KOPT-K1 (cell line): ENCODE results near the gene KRTAP4-8.
"Not testable (repeated sequence)": the region's sequence is repeated elsewhere in the genome, so short reads cannot be mapped to it uniquely, and the experiment has no call there.

Experiments
- H3K27ac ChIP-seq: fragments of 200-600 bp; sonication (generic); 2 replicates; pipeline ENCODE4 v1.5.1; 2016; ENCODE audit warnings: antibody characterized with exemption, mild to moderate bottlenecking, low read depth, low read length; ENCODE audit not compliant: poor library complexity, severe bottlenecking
- H3K36me3 ChIP-seq: fragments of 200-600 bp; sonication (generic); 2 replicates; pipeline ENCODE4 v1.5.1; 2017; ENCODE audit warnings: antibody characterized with exemption, mild to moderate bottlenecking, low read length, moderate library complexity; ENCODE audit not compliant: insufficient read depth
- H3K9me3 ChIP-seq: fragments of 200-600 bp; sonication (generic); 2 replicates; pipeline ENCODE4 v1.5.1; 2017; ENCODE audit warnings: antibody characterized with exemption, low read length, mild to moderate bottlenecking; ENCODE audit not compliant: insufficient read depth, poor library complexity, severe bottlenecking

KRTAP4-8 gene

DNA sequence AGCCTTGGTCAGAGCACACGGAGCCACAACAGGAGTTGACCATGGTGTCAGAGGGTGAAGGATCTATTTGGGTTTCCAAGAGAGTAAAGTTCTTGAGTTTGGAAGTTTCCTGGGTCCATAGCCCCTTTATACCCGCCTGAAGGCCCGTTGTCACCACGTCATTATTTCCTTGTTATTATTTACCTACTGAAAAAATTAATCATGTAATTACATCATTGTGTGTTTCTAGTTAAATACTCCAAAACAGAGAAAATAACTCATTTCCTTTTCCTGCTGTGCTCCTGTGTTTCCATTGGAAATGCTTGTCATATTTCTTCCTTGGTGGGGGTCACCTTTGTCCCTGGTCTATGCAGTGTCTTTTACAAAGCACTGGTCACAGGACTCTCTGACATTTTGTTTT lies at the start of gene KRTAP4-8:
TSS of gene KRTAP4-8 (minus strand) at position 101 of the 400 bp plus-strand sequence. CDS start at position 43, 58 bp downstream.
- H3K27ac ChIP-seq = no peak within 1 kb of the TSS
- H3K36me3 ChIP-seq = no peaks in the 10 kb centered on the region
- H3K9me3 ChIP-seq = peaks cover 6% of the 10 kb centered on the region

DNA sequence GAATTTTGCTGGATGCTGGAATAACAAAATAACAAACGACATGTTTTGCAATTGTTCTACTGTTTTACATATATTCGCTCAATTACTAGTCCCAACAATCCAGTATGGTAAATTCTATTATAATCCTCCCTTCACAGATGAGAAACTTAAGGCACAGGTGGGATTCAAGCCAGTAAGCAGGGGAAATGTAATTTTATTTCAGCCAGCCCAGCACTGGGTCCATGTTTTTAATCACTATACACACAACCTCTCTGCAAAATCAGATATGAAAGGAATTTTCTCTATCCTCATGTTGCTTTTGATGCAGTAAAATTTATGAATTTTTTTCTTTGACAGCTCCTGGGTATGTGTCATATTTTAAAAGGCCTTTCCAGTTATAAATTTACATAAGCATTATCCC lies 47.3 kb upstream of the KRTAP4-8 start:
- Histone ChIP-seq H3K9me3 (peaks cover 27% of the 10 kb centered on the region), H3K36me3 (no peaks in the 10 kb centered on the region), H3K27ac (no peak overlapping the region)

DNA sequence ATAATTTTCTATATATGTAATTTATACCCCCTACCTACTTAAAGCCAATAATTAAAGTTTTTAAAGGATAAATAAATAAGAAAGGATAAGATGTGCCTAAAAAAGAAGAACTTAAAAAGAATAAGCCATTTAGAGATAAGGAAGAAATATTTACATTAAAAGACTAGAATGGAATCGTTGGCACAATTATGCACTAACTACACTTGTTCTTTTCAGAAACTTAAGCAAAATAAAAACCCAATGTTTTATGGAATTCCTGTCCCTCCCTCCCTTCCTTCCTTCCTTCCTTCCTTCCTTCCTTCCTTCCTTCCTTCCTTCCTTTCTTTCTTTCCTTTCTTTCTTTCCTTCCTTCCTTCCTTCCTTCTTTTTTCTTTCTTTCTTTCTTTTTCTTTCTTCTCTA lies 46.9 kb upstream of the KRTAP4-8 start:
- Histone ChIP-seq H3K27ac (no peak overlapping the region), H3K36me3 (no peaks in the 10 kb centered on the region)

DNA sequence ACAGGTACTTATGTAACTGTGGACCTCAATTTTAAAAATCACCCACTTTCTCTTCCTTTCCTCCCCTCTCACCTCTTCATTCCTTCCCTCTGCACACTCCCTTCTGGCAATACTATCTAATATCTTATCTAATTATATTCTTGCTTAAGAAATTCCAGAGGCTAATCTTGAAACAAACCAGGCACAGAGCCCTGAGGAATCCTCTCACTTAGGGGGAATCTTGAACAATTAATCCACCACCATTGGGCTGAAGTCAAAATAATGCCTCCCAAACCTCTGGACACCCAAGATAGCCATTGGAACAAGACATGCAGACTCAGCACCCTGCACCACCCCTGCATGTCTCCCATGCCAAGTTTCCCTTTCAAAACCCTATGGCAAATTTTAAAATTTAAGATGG lies 43.4 kb upstream of the KRTAP4-8 start:
- Histone ChIP-seq H3K9me3 (peaks cover 34% of the 10 kb centered on the region), H3K27ac (no peak overlapping the region)

More for the DNA sequence above, 46.9 kb upstream of the KRTAP4-8 start:
- peaks cover 31% of the 10 kb centered on the region for H3K9me3 ChIP-seq

DNA sequence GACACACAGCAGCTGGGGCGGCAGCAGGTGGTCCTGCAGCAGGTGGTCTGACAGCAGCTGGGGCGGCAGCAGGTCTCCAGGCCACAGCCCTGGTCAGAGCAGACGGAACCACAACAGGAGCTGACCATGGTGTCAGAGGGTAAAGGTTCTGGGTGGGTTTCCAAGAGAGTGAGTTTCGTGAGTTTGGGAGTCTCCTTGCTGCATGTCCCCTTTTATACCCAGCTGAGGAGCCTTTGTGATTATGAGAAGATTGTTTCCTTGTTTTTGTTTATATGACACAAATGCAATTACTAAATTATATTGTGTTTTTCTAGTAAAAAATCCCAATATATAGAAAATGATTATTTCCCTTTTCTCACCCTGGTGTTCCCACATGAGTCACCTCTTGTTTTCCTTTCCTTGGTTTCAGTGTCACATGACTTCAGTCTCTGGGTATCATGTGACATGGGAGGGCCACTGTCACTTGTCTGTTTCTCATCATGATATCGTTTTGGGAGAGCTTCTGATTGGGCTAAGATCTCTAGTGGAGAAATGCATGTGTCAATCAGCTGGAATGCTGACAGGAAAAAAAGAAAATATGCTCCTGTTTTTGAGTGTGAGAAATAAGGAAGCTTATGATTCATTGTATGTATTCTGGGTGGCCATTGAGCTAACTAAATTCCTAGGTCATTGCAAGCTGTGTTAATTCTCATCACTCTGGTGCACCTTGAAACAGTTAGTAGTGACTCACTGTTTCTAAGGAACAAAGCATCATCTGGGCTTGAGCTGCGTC lies 42.6 kb upstream of the KRTAP4-8 start, which contains the start of gene KRTAP4-6:
TSS of gene KRTAP4-6 (minus strand) at position 185 of the 772 bp plus-strand sequence. CDS start at position 128, 57 bp downstream.
- H3K27ac ChIP-seq = no peak within 1 kb of the TSS
- peaks cover 34% of the 10 kb centered on the region for H3K9me3 ChIP-seq
- H3K36me3 ChIP-seq = no peaks in the 10 kb centered on the region

More for the DNA sequence above, 43.4 kb upstream of the KRTAP4-8 start:
- H3K36me3 ChIP-seq = no peaks in the 10 kb centered on the region

DNA sequence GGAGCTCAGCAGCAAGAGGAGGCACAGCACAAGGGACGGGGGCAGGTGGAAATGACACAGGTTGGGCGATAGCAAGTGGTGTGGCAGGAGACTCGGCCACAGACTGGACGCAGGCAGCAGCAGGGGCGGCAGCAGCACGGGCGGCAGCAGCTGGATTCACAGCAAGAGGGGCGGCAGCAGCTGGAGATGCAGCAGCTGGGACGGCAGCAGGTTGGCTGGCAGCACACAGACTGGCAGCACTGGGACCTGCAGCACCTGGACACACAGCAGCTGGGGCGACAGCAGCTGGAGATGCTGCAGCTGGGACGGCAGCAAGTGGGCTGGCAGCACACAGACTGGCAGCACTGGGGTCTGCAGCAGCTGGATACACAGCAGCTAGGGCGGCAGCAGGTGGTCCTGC lies 41.9 kb upstream of the KRTAP4-8 start:
- H3K9me3 ChIP-seq = peaks cover 34% of the 10 kb centered on the region
- H3K27ac ChIP-seq, H3K36me3 ChIP-seq: not testable (repeated sequence)

DNA sequence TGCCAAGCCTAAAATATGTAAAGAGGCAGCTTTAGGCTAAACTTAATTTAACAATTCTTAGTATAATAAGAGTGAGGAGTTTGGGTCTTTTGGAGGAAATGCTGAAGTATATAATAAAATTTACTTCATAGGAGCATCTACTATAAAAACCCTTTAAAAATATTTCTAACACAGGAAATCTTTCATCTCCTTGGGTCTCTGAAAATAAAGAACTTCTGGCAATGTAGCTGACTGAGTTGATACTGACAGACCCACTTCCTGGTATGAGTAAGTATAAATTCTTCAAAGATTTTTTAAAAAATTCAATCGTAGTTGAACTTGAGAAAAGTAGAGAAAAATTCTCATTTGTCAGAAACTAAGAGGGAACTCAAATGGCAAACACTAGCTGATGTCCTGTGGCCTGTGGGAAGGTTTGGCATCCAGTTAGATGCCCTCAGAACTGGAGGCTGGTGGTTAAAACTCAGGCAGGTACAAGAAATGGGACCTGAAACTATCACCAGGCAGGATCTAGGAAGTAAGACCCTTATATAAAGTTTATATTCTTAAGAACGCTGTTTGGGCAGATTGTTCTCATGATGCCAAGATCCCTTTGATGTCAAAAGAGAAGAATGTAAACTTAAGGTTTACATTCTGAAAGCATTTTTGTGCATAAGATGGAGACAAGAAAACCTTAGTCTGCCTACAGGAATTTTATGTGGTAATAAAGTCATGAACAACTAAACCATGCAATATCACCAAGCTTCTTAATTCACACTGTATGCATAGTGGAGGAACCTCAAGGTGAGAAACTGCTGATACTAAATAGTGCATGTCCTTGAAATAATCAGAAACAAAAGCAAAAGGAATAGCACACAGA lies 36.2 kb upstream of the KRTAP4-8 start:
- H3K9me3 ChIP-seq = no peaks in the 10 kb centered on the region
- no peak overlapping the region for H3K27ac ChIP-seq
- no peaks in the 10 kb centered on the region for H3K36me3 ChIP-seq

DNA sequence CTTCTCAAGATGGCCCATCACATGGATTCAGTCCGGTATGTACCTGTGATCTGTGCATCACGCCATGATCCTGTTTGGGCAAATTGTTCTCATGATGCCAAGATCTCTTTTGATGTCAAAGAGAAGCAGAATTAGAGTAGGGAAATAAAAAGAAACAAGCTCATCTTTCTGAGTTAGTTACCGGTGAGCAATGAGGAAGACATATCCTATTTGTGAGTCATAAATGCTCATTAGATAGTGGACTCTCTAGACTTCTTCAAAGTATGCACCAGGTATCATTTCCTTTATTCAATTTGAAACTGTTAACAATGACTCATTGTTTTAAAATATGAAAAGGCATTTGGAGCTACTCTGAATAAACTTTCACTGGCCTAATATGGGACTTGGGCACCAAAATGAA lies 34.0 kb upstream of the KRTAP4-8 start:
- no peak overlapping the region for H3K27ac ChIP-seq
- no peaks in the 10 kb centered on the region for H3K9me3 ChIP-seq
- H3K36me3 ChIP-seq = no peaks in the 10 kb centered on the region

DNA sequence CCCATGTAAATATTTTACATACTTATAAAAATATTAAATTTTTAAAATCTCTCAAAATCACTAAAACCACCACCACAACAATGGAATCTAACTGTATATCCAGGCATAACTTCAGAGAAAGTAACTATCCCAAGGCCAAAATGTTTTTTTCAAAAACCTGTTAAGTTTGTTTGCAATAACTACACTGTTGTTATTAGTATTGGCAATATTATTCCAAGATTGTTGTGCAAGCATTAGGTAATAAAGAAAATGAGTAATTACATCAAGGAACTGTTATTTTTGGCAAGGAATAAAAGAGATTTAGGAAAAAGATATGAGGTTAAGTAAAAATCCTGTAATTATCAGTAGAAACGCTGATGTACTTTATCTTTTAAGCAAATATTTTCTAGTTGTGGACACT lies 29.4 kb upstream of the KRTAP4-8 start:
- no peaks in the 10 kb centered on the region for H3K36me3 ChIP-seq
- H3K9me3 ChIP-seq = no peaks in the 10 kb centered on the region
- H3K27ac ChIP-seq = no peak overlapping the region

DNA sequence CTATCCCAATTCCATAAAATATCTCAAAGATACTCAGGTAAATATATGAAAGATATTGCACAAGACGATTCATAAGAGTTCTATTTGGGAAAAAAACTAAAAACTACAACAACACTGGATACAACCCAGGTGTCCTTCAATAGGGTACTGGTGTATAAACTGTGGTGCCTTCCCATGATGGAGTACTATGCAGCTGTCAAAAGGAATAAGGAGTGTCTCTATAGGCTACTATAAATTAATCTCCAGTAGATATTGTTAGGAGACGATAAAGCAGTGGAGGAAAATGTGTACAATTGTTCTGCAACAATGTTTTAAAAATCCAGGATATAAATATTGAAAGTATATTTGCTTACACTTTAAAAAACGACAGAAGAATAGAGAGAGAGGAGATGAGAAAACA lies 28.5 kb upstream of the KRTAP4-8 start:
- no peak overlapping the region for H3K27ac ChIP-seq
- H3K36me3 ChIP-seq = no peaks in the 10 kb centered on the region
- H3K9me3 ChIP-seq = no peaks in the 10 kb centered on the region

DNA sequence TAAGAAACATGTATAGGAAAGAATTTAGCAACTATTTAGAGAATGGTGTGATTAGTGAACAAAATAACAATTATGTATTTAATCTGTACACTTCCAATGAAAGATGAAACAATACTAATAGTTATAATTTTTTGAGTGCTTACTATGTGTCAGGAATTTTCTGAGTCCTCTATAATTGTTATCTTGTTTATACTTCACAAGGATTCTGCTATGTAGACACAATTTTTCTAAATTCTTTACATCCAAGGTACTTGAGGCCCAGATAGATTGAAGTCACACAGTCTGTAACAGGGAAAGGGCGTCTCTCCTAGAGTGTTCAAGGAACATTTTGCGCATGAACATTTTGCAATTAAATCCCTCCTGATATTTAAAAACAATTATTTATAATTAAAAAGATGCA lies 27.1 kb upstream of the KRTAP4-8 start:
- Histone ChIP-seq H3K36me3 (no peaks in the 10 kb centered on the region), H3K27ac (no peak overlapping the region), H3K9me3 (no peaks in the 10 kb centered on the region)

DNA sequence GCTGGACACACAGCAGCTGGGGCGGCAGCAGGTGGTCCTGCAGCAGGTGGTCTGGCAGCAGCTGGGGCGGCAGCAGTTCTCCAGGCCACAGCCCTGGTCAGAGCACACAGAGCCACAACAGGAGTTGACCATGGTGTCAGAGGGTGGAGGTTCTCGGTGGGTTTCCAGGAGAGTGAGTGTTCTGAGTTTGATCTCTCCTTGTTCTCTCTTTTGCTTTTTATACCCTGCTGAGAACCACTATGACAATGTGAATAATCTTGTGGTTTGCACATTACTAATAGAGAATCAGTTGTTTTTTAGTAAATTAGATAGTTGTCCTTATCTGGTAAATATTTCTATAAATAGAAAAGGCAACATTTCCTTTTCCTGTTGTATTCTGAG lies 26.0 kb upstream of the KRTAP4-8 start, which contains the start of gene KRTAP4-12:
TSS of gene KRTAP4-12 (minus strand) at position 192 of the 381 bp plus-strand sequence. CDS start at position 132, 60 bp downstream.
- not testable (repeated sequence) for H3K9me3 ChIP-seq, H3K36me3 ChIP-seq, H3K27ac ChIP-seq

DNA sequence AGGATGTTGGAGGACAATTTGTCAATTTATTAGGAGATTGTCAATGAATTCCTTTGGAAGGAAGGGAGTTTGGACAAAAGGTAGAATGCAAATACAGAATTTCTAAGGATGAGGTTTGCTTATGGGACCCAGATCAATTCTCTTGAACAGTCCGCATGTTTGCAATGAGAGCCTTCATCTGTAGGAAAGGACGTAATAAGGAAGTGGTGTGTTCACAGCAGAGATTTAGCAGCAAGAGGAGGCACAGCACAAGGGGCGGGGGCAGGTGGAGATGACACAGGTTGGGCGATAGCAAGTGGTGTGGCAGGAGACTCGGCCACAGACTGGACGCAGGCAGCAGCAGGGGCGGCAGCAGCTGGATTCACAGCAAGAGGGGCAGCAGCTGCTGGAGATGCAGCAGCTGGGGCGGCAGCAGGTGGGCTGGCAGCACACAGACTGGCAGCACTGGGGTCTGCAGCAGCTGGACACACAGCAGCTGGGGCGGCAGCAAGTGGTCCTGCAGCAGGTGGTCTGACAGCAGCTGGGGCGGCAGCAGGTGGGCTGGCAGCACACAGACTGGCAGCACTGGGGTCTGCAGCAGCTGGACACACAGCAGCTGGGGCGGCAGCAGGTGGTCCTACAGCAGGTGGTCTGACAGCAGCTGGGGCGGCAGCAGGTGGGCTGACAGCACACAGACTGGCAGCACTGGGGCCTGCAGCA lies 25.5 kb upstream of the KRTAP4-8 start:
- not testable (repeated sequence) for H3K36me3 ChIP-seq, H3K27ac ChIP-seq

DNA sequence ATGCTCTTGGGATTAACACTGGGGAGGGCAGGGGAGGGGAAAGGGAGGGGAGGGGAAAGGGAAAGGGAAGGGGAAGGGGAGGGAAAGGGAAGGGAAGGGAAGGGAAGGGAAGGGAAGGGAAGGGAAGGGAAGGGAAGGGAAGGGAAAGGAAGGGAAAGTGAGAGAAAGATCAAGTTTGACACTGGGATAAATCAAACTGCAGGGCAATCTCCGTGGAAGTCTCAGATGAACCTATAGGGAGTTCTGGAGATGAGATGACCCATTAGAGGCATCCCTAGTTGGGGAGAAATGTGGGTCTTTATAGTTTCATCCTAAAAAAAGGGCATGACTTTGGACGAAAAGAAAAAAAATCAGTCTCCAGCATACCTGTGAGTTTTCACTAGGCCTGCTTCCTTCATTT lies 23.8 kb upstream of the KRTAP4-8 start:
- H3K36me3 ChIP-seq = no peaks in the 10 kb centered on the region
- H3K27ac ChIP-seq = no peak overlapping the region
- no peaks in the 10 kb centered on the region for H3K9me3 ChIP-seq

More for the DNA sequence above, 25.5 kb upstream of the KRTAP4-8 start:
- H3K9me3 ChIP-seq = not testable (repeated sequence)
